GM19025 (cell line): ENCODE measurements around the gene RDH8.
"Not testable (repeated sequence)": the region's sequence is repeated elsewhere in the genome, so short reads cannot be mapped to it uniquely, and the experiment has no call there.

ENCODE experiments used
- ATAC-seq: cut with Tn5 transposase; IDR thresholded peaks from one replicate; pipeline ENCODE4 v1.9.1; 2021; ENCODE audit warnings: mild to moderate bottlenecking, low read depth, moderate library complexity; ENCODE audit not compliant: unreplicated experiment

RDH8 gene

GRCh38 chr19:10005632-10006334 lies 7.5 kb upstream of the RDH8 start:
- ATAC-seq = no peak

DNA sequence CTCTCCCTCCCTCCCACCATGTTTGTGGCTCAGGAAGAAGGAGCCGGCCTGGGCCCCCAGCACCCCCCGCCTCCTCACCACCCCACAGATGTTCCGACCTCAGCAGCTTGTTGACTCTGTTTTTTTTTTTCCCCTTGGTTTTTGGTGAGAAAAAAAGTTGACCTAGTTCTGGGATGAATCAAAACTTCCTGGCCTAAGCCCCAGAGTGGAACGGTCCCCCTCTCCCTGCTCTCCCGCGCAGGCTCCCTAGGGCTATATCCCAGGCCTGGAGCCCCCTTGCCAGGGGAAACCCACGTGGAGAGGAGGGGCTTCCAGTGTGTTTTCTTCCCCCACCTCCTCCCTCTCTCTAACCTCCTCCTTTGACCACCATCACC lies 7.0 kb upstream of the RDH8 start:
- no peak for ATAC-seq

DNA sequence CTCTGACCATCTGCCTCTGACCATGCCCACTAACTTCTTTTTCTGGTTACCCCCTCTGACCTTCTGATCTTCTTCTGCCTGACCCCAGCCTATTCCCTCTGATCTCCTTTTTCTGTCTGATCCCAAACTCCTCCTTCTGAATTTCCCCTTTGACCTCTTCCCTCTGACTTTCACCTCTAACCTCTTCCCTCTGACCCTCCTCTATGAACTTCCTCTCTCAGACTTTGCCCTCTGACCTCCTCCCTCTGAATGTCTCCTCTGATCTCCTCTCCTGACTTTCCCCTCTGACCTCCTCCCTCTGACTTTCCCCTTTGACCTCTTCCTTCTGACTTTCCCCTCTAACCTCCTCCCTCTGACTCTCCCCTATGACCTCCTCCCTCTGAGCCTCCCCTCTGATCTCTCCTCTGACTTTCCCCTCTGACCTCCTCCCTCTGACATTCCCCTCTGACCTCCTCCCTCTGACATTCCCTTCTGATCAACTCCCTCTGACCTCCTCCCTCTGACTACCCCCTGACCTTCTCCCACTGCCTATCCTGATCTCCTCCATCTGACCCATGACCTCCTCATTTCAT lies 6.4 kb upstream of the RDH8 start:
- no peak for ATAC-seq

GRCh38 chr19:10007371-10008183 lies 5.7 kb upstream of the RDH8 start:
- no peak for ATAC-seq

DNA sequence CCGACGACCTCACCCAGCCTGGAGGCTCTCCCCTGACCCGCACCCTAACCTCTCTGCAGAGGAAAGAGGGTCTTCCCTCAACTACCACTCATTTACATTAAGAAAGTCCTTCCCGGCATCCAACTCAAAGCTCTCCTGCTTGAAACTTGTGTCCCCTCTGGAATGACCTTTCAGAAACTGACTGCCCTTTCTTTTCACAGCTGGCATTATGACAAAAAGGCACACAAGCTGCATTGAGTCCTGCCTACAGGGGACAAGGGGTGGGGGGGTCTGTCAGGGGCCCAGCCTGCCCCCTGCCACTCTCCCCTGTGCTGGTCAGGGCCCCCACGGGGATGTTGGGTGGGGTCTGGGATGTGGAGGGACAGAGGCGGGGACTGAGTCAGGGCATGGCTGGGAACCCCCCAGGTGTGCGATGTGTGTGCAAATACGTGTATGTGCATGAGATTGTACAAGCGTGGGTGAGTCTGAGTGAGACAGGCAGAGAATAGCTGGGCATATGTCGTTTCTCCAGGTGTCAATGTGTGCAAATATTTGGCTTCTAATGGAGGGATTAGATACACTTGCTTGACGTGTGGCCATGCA lies 5.0 kb upstream of the RDH8 start:
- no peak for ATAC-seq

DNA sequence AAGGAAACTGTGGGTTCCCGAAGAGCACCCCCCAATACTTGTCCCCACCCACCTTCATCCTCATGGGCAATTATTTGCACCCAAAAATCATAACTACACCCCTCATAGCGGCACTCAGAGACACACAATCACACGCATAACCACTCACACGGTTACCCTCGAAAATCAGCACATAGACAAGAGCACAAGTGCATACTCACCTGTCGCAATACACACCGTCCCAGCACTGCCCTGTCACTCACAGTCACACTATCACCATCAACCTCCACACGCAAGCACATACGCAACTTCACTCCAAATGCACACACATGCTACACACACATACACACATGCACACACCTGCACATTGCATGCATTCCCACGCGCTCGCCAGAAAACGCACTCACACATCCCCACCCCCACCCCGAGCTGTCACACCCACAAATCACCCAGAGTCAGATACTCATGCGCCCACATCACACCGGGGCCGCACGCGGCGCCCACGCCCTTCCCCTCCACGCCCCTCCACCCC lies 3.5 kb upstream of the RDH8 start:
- ATAC-seq = no peak

GRCh38 chr19:10010247-10010691 lies 3.0 kb upstream of the RDH8 start, which contains the start of gene COL5A3:
TSS of gene COL5A3 (minus strand) at chr19:10010504. CDS start at chr19:10010385, 119 bp downstream.
- ATAC-seq = no peak

GRCh38 chr19:10010939-10011338 lies 2.3 kb upstream of the RDH8 start:
- no peak for ATAC-seq

GRCh38 chr19:10011974-10012373 lies 1.3 kb upstream of the RDH8 start:
- ATAC-seq = no peak

- no peak for ATAC-seq
Measured at GRCh38 chr19:10013834-10014618, 743 bp downstream of the RDH8 start.

DNA sequence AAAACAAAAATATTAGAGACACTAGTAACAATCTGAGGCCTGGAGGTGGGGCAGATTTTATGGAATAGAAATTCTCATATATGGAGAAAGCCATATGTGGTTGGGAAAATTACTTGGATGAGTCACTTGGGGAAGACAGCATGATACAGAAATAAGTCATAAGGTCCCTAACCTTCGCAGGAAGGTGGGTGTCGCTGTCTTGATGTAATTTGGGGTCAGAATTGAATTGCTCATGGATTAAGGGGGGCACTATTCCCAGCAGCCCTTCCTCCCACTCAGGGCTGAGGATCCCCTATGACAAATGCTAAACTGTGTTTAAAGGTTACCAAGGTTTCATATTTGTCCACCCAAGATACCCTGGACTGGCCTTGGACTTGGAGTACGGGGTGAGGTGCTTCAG lies 5.0 kb downstream of the RDH8 start:
- no peak for ATAC-seq

GRCh38 chr19:10018786-10019185 lies 5.5 kb downstream of the RDH8 start:
- no peak for ATAC-seq

- no peak for ATAC-seq
Measured at GRCh38 chr19:10019246-10019645, 6.0 kb downstream of the RDH8 start.

DNA sequence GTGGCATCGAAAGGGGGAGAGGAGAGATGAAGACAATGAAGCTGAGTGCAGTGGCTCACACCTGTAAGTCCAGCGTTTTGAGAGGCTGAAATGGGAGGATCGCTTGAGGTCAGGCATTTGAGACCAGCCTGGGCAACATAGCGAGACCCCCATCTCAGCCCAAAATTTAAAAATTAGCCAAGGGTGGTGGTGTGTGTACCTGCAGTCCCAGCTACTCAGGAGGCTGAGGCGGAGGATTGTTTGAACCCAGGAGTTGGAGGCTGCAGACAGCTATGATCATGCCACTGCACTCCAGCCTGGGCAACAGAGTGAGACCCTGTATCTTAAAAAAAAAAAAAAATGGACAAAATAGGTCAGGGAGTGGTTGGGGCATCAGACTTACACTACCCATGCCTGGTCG lies 7.6 kb downstream of the RDH8 start:
- ATAC-seq = no peak

GRCh38 chr19:10021446-10021845 lies 8.2 kb downstream of the RDH8 start:
- ATAC-seq = no peak

DNA sequence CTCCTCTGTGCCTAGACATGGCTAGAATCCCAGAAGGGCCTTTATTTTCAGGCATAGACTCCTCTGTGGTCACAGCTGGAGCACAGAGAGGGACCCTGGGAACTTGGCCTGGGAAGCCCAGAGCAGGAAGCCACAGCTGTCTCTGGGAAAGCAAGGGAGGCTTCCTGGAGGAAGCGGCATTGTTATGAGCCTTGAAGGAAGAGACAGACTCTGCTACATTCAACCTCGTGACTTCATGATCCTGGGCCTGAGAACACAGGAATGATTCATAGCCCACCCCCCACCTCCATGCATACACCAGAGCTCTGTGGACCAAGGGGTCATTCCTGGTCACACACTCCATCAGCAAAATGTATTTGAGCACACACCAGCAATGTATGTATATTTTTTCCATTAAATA lies 8.6 kb downstream of the RDH8 start:
- ATAC-seq = no peak

GRCh38 chr19:10023096-10023495 lies 9.8 kb downstream of the RDH8 start:
- ATAC-seq = not testable (repeated sequence)

- ATAC-seq = no peak
Measured at GRCh38 chr19:10026744-10027143, 13.5 kb downstream of the RDH8 start.

DNA sequence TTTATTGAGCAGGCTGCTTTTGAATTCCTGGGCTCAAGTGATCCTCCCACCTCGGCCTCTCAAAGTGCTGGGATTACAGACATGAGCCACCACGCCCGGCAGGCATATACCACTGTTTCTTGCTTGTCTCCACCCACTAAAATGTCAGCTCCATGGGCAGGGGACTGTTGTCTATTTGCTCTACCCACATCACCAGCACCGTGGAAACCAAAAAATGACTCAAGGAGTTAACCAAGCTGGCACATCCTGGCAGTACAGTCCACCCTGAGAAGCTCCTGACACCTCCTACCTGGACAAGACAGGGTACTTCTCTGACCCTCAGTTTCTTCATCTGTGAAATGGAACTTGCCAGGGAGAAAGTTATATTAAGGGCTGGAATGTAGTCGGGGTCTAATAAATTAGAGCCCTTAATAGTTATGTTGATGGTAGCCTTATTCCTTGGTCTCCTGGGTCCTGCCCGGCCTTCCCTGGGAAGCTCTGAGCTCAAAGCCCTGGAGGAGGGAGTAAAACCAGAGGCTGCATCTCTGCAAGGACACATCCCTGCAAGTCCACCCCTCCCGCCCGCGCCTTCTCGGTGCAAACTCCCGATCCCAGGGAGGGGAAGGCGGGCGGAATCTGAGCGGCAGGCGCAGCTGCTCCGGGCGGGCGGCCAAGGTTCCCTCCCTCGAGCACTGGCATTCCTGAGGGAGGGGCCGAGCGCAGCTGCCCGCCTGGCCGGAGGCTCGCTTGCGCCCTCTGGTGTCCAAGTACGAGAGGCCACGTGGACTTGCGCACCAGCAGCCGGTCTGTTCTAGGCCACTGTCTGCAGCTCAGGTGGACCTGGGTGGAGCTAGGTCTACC lies 14.1 kb downstream of the RDH8 start:
- no peak for ATAC-seq
